Gastroesophageal sphincter (tissue), 3 donors: Measurements from ENCODE around the gene NGEF.

ENCODE experiments used
- CTCF ChIP-seq, 4 experiments: fragments of 200-600 bp in 2 of 4; fragments of 450-650 bp in 2 of 4; sonication (generic) in 1 of 4; IDR thresholded peaks; one replicate each; pipeline ENCODE4 v1.5.1; 2017 to 2019; ENCODE audit warnings: antibody characterized with exemption in 4 of 4, mild to moderate bottlenecking in 2 of 4, moderate library complexity in 2 of 4
- POLR2A ChIP-seq, 2 donors: fragments of 450-650 bp; IDR thresholded peaks; one replicate each; pipeline ENCODE4 v1.6.1; 2017; ENCODE audit warnings: antibody characterized with exemption in 2 of 2, mild to moderate bottlenecking in 2 of 2, moderate library complexity in 1 of 2

GRCh38 chr2:232888099-232888836, 124.8 kb downstream of the NGEF start:
- no peak for TF ChIP-seq CTCF (IDR thresholded peaks at IDR 0.05)
- TF ChIP-seq POLR2A (IDR thresholded peaks at IDR 0.05), result no peak
